Endothelial cell (in vitro differentiated cells): Measurements from ENCODE around the gene TMEM272. TPM values are rescaled to one million over a fixed set of nuclear protein-coding genes. Genes with fewer than 3 reads are reported as not detected.
A peak's percentile ranks its signal among the peaks of the same experiment; 100 is the strongest.

Source experiments
- DNase-seq: peaks from one replicate; pipeline ENCODE4 v3.0.0; 2021; ENCODE audit warnings: low spot score
- H3K27ac Mint-ChIP-seq: one replicate; pipeline ENCODE4 v1.8.0; 2021; ENCODE audit warnings: mixed read lengths, inconsistent platforms; ENCODE audit not compliant: unreplicated experiment
- H3K27me3 Mint-ChIP-seq: one replicate; pipeline ENCODE4 v1.8.0; 2021; ENCODE audit warnings: mild to moderate bottlenecking, moderate library complexity, mixed read lengths, inconsistent platforms; ENCODE audit not compliant: unreplicated experiment
- H3K36me3 Mint-ChIP-seq: one replicate; pipeline ENCODE4 v1.8.0; 2021; ENCODE audit warnings: mild to moderate bottlenecking, low read depth, mixed read lengths, inconsistent platforms; ENCODE audit not compliant: unreplicated experiment
- H3K4me1 Mint-ChIP-seq: one replicate; pipeline ENCODE4 v1.8.0; 2021; ENCODE audit warnings: mild to moderate bottlenecking, mixed read lengths, inconsistent platforms; ENCODE audit not compliant: unreplicated experiment
- H3K4me3 Mint-ChIP-seq: one replicate; pipeline ENCODE4 v1.8.0; 2021; ENCODE audit warnings: mild to moderate bottlenecking, mixed read lengths, inconsistent platforms; ENCODE audit not compliant: unreplicated experiment
- H3K9me3 Mint-ChIP-seq: one replicate; pipeline ENCODE4 v1.8.0; 2021; ENCODE audit warnings: mixed read lengths, inconsistent platforms; ENCODE audit not compliant: unreplicated experiment
- total RNA-seq: library from RNA; stranded (reverse); fragmentation: NEBNext Ultra II Directional; extraction: Animal tissue kit (Norgen Biotek cat#: 25700); gene quantifications from one replicate; pipeline ENCODE4 v1.2.1, GENCODE V29; 2021; ENCODE audit not compliant: unreplicated experiment
- TF ChIP-seq, protein P1 (sequence below): fragments of 200-600 bp; sonication (generic); IDR thresholded peaks from one replicate; pipeline ENCODE4 v1.5.0; 2021; ENCODE audit warnings: antibody characterized with exemption; ENCODE audit not compliant: unreplicated experiment

Gene TMEM272
- total RNA-seq, 1 donor from 2014 or later = 0.15 TPM

- Mint-ChIP-seq H3K4me3 (no peak overlapping the region), H3K9me3 (no peaks in the 10 kb centered on the region), H3K4me1 (peaks cover 53% of the 10 kb centered on the region), H3K36me3 (peaks cover 4% of the 10 kb centered on the region), H3K27ac (no peak overlapping the region), H3K27me3 (peaks cover 6% of the 10 kb centered on the region)
- no peak for DNase-seq
- TF ChIP-seq, protein P1, sequence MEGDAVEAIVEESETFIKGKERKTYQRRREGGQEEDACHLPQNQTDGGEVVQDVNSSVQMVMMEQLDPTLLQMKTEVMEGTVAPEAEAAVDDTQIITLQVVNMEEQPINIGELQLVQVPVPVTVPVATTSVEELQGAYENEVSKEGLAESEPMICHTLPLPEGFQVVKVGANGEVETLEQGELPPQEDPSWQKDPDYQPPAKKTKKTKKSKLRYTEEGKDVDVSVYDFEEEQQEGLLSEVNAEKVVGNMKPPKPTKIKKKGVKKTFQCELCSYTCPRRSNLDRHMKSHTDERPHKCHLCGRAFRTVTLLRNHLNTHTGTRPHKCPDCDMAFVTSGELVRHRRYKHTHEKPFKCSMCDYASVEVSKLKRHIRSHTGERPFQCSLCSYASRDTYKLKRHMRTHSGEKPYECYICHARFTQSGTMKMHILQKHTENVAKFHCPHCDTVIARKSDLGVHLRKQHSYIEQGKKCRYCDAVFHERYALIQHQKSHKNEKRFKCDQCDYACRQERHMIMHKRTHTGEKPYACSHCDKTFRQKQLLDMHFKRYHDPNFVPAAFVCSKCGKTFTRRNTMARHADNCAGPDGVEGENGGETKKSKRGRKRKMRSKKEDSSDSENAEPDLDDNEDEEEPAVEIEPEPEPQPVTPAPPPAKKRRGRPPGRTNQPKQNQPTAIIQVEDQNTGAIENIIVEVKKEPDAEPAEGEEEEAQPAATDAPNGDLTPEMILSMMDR = no peak
Observed at GRCh38 chr13:51799261-51799660, 45.7 kb downstream of the TMEM272 start.

GRCh38 chr13:51797664-51798488 is 47.1 kb downstream of the TMEM272 start:
- peak; percentile 38 for DNase-seq
- H3K9me3 Mint-ChIP-seq = no peaks in the 10 kb centered on the region
- peaks cover 4% of the 10 kb centered on the region for H3K36me3 Mint-ChIP-seq
- TF ChIP-seq, protein P1 = peak; percentile 28
- H3K4me1 Mint-ChIP-seq = peaks cover 51% of the 10 kb centered on the region
- peaks cover 4% of the 10 kb centered on the region for H3K27me3 Mint-ChIP-seq
- H3K27ac Mint-ChIP-seq = peak overlapping the region; percentile 4
- no peak overlapping the region for H3K4me3 Mint-ChIP-seq

DNA sequence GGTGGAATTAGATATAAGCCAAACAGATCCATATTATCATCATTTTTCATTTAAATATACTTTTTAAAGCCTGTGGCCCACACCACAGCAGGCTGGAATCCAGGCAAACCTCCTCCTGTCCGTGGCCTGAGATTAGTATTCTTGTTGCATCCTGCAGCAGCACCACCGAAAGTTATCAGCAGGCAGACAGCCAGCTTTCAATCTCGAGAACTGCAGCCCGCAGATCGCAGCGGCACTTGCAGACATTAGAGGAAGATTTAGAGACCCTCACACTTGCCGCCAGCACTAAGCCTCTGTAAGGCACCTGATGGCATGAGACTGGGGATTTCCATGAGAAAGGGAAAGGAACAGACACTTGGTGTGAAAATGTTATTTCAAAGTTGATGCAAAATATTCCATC is 48.4 kb downstream of the TMEM272 start:
- no peak overlapping the region for H3K27ac Mint-ChIP-seq
- no peak for DNase-seq
- peaks cover 39% of the 10 kb centered on the region for H3K4me1 Mint-ChIP-seq
- TF ChIP-seq, protein P1 = no peak
- H3K27me3 Mint-ChIP-seq = peaks cover 4% of the 10 kb centered on the region
- H3K9me3 Mint-ChIP-seq = no peaks in the 10 kb centered on the region
- H3K36me3 Mint-ChIP-seq = peaks cover 4% of the 10 kb centered on the region
- no peak overlapping the region for H3K4me3 Mint-ChIP-seq

GRCh38 chr13:51795419-51795818 is 49.6 kb downstream of the TMEM272 start:
- no peaks in the 10 kb centered on the region for H3K9me3 Mint-ChIP-seq
- no peak overlapping the region for H3K27ac Mint-ChIP-seq
- no peak overlapping the region for H3K4me3 Mint-ChIP-seq
- no peak for DNase-seq
- peaks cover 4% of the 10 kb centered on the region for H3K27me3 Mint-ChIP-seq
- peaks cover 33% of the 10 kb centered on the region for H3K4me1 Mint-ChIP-seq
- peaks cover 4% of the 10 kb centered on the region for H3K36me3 Mint-ChIP-seq
- TF ChIP-seq, protein P1 = no peak

GRCh38 chr13:51794964-51795363 is 50.0 kb downstream of the TMEM272 start:
- DNase-seq = no peak
- Mint-ChIP-seq H3K4me1 (peaks cover 28% of the 10 kb centered on the region), H3K27me3 (peaks cover 4% of the 10 kb centered on the region), H3K27ac (no peak overlapping the region), H3K4me3 (no peak overlapping the region), H3K9me3 (no peaks in the 10 kb centered on the region), H3K36me3 (peaks cover 4% of the 10 kb centered on the region)
- TF ChIP-seq, protein P1 = no peak
